GM23248 (cell line): Measurements from ENCODE around the gene NAXE.

ENCODE experiments used
- EZH2 ChIP-seq: fragments of 200-600 bp; sonication (generic); IDR thresholded peaks from 2 replicates; pipeline ENCODE4 v1.6.1; 2018; ENCODE audit warnings: antibody characterized with exemption, mild to moderate bottlenecking; ENCODE audit not compliant: insufficient read depth, poor library complexity, severe bottlenecking
- EZH2phosphoT487 ChIP-seq: fragments of 200-600 bp; sonication (generic); IDR thresholded peaks from 2 replicates; pipeline ENCODE4 v1.6.1; 2018; ENCODE audit warnings: antibody characterized with exemption, moderate library complexity, mild to moderate bottlenecking, low read depth; ENCODE audit not compliant: insufficient read depth

- TF ChIP-seq EZH2 (no peak), EZH2phosphoT487 (no peak)
Observed at GRCh38 chr1:156579472-156579871, 12.1 kb upstream of the NAXE start, which contains the start of gene TTC24.
